SU-DHL-6 (cell line): Measurements from ENCODE around the gene ABCC4.

Experiments
- H2AFZ ChIP-seq: fragments of 200-600 bp; sonication (generic); 2 replicates; pipeline ENCODE4 v1.6.1; 2014; ENCODE audit warnings: low read depth, mild to moderate bottlenecking, moderate library complexity, mixed read lengths, antibody characterized with exemption, low read length; ENCODE audit not compliant: severe bottlenecking
- H3F3A ChIP-seq: fragments of 200-600 bp; shearing (Covaris generic); 2 replicates; pipeline ENCODE4 v1.6.0; 2016; ENCODE audit warnings: antibody characterized with exemption, mild to moderate bottlenecking; ENCODE audit not compliant: insufficient read depth
- H3K27ac ChIP-seq: fragments of 200-600 bp; sonication (generic); 2 replicates; pipeline ENCODE4 v1.5.1; 2016; ENCODE audit warnings: low read depth, mild to moderate bottlenecking, low read length, moderate library complexity, mixed read lengths
- H3K27me3 ChIP-seq: fragments of 200-600 bp; sonication (generic), shearing (Covaris generic); 2 replicates; pipeline ENCODE4 v1.6.0; 2014; ENCODE audit warnings: mild to moderate bottlenecking, low read length
- H3K36me3 ChIP-seq: fragments of 200-600 bp; sonication (generic); 2 replicates; pipeline ENCODE4 v1.6.1; 2014; ENCODE audit warnings: mild to moderate bottlenecking, low read length, mixed read lengths
- H3K4me2 ChIP-seq: fragments of 300-600, 200-600 bp; shearing (Covaris generic), sonication (generic); 2 replicates; pipeline ENCODE4 v1.6.0; 2014; ENCODE audit warnings: low read length, low read depth, mild to moderate bottlenecking; ENCODE audit not compliant: poor library complexity, severe bottlenecking
- H3K4me3 ChIP-seq: fragments of 200-600 bp; sonication (generic); 2 replicates; pipeline ENCODE4 v1.5.1; 2014; ENCODE audit warnings: antibody characterized with exemption, low read length, mild to moderate bottlenecking, mixed read lengths; ENCODE audit not compliant: insufficient read depth, poor library complexity, severe bottlenecking
- H3K79me2 ChIP-seq: fragments of 200-600 bp; sonication (generic); 2 replicates; pipeline ENCODE4 v1.6.1; 2014; ENCODE audit warnings: mild to moderate bottlenecking, low read length, moderate library complexity; ENCODE audit not compliant: insufficient read depth
- H3K9ac ChIP-seq: fragments of 200-600 bp; sonication (generic); 2 replicates; pipeline ENCODE4 v1.7.0; 2014; ENCODE audit warnings: mild to moderate bottlenecking, low read length
- H3K9me2 ChIP-seq: fragments of 200-600 bp; sonication (generic); replicated peaks from 2 replicates; pipeline ENCODE4 v1.6.1; 2014; ENCODE audit warnings: low read length; ENCODE audit not compliant: insufficient read depth
- H3K9me3 ChIP-seq: fragments of 200-600 bp; sonication (generic); 2 replicates; pipeline ENCODE4 v1.6.1; 2014; ENCODE audit warnings: low read length, mixed read lengths; ENCODE audit not compliant: insufficient read depth
- H4K20me1 ChIP-seq: fragments of 200-600 bp; sonication (generic); 2 replicates; pipeline ENCODE4 v1.6.1; 2014; ENCODE audit warnings: low read depth, mild to moderate bottlenecking, antibody characterized with exemption, low read length, moderate library complexity, mixed read lengths
- CTCF ChIP-seq: fragments of 200-600 bp; sonication (generic); IDR thresholded peaks from one replicate; pipeline ENCODE4 v1.5.1; 2017; ENCODE audit warnings: antibody characterized with exemption, mild to moderate bottlenecking, low read length, moderate library complexity; ENCODE audit not compliant: insufficient read depth, poor library complexity, severe bottlenecking
- EZH2phosphoT487 ChIP-seq: fragments of 200-600 bp; sonication (generic), shearing (Covaris generic); conservative IDR thresholded peaks from 2 replicates; pipeline ENCODE4 v1.6.1; 2018; ENCODE audit warnings: mild to moderate bottlenecking, antibody characterized with exemption, low read length, moderate library complexity, mixed read lengths

The ABCC4 gene

GRCh38 chr13:95164830-95165229, 136.4 kb downstream of the ABCC4 start:
- Histone ChIP-seq H3K9me3 (no peaks in the 10 kb centered on the region), H3K9ac (no peak overlapping the region), H2AFZ (no peak overlapping the region), H3K27me3 (no peaks in the 10 kb centered on the region), H3K9me2 (no peaks in the 10 kb centered on the region), H3K4me3 (no peak overlapping the region), H3K79me2 (no peaks in the 10 kb centered on the region), H3F3A (no peaks in the 10 kb centered on the region), H3K4me2 (no peak overlapping the region), H3K27ac (no peak overlapping the region), H3K36me3 (peaks cover 3% of the 10 kb centered on the region; the same call in 1 of the 2 replicates), H4K20me1 (no peaks in the 10 kb centered on the region)
- no peak for TF ChIP-seq EZH2phosphoT487
- TF ChIP-seq CTCF: no peak

- no peaks in the 10 kb centered on the region for H3F3A ChIP-seq
- H3K27ac ChIP-seq: no peak overlapping the region
- no peaks in the 10 kb centered on the region for H4K20me1 ChIP-seq
- no peaks in the 10 kb centered on the region for H3K27me3 ChIP-seq
- no peaks in the 10 kb centered on the region for H3K9me2 ChIP-seq
- no peaks in the 10 kb centered on the region for H3K79me2 ChIP-seq
- no peaks in the 10 kb centered on the region for H3K9me3 ChIP-seq
- H3K36me3 ChIP-seq: peaks cover 3% of the 10 kb centered on the region; the same call in 1 of the 2 replicates
- H3K9ac ChIP-seq: no peak overlapping the region
- TF ChIP-seq EZH2phosphoT487 (no peak), CTCF (no peak)
- no peak overlapping the region for H3K4me2 ChIP-seq
- no peak overlapping the region for H3K4me3 ChIP-seq
- no peak overlapping the region for H2AFZ ChIP-seq
These were observed 140.9 kb downstream of the ABCC4 start for GRCh38 chr13:95160112-95160906.

GRCh38 chr13:95159458-95159857, 141.8 kb downstream of the ABCC4 start:
- H3K9me3 ChIP-seq: no peaks in the 10 kb centered on the region
- H3K36me3 ChIP-seq: peaks cover 3% of the 10 kb centered on the region; the same call in 1 of the 2 replicates
- TF ChIP-seq CTCF (no peak), EZH2phosphoT487 (no peak)
- H3K9me2 ChIP-seq: no peaks in the 10 kb centered on the region
- H3F3A ChIP-seq: no peaks in the 10 kb centered on the region
- H3K4me3 ChIP-seq: no peak overlapping the region
- no peaks in the 10 kb centered on the region for H3K79me2 ChIP-seq
- H3K27ac ChIP-seq: no peak overlapping the region
- no peaks in the 10 kb centered on the region for H4K20me1 ChIP-seq
- no peak overlapping the region for H3K4me2 ChIP-seq
- H3K9ac ChIP-seq: no peak overlapping the region
- H3K27me3 ChIP-seq: no peaks in the 10 kb centered on the region
- no peak overlapping the region for H2AFZ ChIP-seq
